HG03175 (cell line): ENCODE results near the gene INTS6L.

Experiments used
- ATAC-seq: cut with Tn5 transposase; IDR thresholded peaks from one replicate; pipeline ENCODE4 v1.9.1; 2021; ENCODE audit warnings: mild to moderate bottlenecking, moderate library complexity; ENCODE audit not compliant: unreplicated experiment

INTS6L gene, protein sequence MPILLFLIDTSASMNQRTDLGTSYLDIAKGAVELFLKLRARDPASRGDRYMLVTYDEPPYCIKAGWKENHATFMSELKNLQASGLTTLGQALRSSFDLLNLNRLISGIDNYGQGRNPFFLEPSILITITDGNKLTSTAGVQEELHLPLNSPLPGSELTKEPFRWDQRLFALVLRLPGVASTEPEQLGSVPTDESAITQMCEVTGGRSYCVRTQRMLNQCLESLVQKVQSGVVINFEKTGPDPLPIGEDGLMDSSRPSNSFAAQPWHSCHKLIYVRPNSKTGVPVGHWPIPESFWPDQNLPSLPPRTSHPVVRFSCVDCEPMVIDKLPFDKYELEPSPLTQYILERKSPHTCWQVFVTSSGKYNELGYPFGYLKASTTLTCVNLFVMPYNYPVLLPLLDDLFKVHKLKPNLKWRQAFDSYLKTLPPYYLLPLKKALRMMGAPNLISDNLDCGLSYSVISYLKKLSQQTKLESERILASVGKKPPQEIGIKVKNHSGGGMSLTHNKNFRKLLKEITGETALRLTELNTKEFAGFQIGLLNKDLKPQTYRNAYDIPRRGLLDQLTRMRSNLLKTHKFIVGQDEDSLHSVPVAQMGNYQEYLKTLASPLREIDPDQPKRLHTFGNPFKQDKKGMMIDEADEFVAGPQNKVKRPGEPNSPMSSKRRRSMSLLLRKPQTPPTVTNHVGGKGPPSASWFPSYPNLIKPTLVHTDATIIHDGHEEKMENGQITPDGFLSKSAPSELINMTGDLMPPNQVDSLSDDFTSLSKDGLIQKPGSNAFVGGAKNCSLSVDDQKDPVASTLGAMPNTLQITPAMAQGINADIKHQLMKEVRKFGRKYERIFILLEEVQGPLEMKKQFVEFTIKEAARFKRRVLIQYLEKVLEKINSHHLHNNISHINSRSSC

DNA sequence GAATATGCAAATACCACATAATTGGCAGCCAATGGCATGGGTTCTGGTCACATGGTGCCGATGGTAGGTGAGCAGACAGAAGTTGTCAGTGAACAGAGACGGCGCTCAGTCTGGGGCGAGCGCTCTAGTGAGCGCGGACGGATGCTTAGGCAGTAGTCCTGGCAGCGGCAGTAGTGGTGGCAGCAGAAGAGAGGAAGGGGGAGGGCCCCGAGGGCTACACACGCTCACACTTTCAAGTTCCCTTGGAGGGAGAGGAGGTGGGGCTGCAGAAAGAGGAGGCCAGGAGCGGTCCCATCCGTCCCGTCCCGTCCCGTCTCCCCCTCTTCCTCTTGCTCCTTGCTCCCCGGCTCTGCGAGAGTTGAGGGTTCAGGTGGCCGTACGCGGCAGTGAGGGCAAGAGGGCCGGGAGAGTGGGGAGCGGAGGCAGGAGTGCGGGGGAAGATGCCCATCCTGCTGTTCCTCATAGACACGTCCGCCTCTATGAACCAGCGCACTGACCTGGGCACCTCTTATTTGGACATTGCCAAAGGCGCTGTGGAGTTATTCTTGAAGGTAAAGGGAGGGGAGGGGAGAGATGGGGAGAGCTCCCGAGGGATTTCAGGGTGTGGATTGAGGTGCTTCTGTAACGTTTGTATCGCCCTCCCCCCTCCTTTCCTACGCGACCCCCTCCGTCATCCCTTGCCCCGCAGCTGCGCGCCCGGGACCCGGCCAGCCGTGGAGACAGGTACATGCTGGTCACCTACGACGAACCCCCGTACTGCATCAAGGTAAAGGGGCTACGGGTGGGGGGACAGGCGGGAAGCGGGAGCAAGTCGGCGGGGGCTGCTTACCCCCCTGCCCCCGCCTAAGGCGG, at the start of gene INTS6L:
INTS6L (plus strand) TSS at position 108 of the 852 bp plus-strand sequence; CDS start at position 441, 333 bp downstream.
- ATAC-seq = peak; percentile 81

GRCh38 chrX:135476378-135476777, 44.1 kb upstream of the INTS6L start:
- ATAC-seq = no peak

DNA sequence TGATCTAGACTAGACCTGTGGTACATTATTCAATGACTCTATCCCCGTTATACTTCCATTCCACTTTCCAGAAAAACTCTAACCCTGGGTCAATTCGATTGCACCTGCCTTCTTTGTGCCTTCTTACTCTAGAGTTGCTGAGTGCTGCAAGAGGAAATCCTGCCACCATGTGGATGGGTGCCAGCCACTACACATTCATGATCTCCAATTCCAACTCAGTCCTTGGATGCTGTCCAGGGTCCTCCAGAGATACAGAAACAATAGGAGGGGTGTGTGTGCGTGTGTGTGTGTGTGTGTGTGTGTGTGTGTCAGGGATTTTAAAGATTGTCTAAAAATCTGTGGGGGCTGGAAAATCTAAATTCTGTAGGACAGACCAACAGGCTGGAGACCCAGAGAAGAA, 42.9 kb upstream of the INTS6L start:
- ATAC-seq = no peak

GRCh38 chrX:135480076-135480475, 40.4 kb upstream of the INTS6L start:
- ATAC-seq = no peak

DNA sequence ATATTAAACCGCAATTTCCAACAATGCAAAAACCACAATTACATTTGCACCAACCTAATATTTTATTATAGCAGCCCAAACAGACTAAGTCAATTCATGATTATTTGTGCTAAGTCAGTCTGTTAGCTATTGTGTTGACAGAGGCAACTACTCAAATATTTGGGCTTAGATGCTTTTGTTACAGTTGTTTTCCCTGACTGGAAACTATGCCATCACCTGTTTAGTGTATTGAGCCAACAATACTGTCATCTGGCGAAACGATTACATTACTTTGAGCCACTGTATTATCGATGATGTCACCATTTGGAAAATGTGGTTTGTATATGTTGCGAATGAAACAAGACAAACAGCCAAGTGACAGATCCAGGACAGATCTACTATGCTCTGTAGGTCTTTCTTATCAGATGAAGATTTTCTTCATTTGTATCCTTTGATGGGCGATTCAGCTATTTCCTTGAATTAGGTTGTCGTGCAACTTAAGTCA, 38.7 kb upstream of the INTS6L start:
- ATAC-seq = no peak

- no peak for ATAC-seq
Observed at GRCh38 chrX:135484641-135485289, 35.7 kb upstream of the INTS6L start.

GRCh38 chrX:135489542-135489941, 30.9 kb upstream of the INTS6L start:
- peak; percentile 88 for ATAC-seq

GRCh38 chrX:135490979-135491514, 29.4 kb upstream of the INTS6L start:
- ATAC-seq = no peak

GRCh38 chrX:135494453-135494852, 26.0 kb upstream of the INTS6L start:
- ATAC-seq = no peak

GRCh38 chrX:135497736-135498135, 22.7 kb upstream of the INTS6L start:
- ATAC-seq = no peak

DNA sequence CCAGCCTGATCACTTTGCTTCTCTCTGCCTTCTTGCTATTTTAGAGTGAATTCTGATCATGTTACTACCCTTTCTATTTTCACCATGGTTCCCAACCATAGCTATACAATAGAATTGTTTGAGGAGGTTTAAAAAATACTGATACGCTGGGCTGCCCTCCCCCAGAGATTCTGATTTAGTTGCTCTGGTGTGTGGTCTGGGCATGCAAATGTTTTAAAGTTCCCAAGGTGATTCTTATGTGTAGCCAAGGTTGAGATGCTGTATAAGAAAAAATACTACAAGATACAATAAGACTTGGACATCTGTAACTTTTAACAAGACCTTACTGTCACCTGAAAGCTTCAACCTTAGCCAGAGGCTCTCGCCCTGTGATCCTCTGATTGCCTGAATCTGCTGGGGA, 22.2 kb upstream of the INTS6L start:
- ATAC-seq = no peak

DNA sequence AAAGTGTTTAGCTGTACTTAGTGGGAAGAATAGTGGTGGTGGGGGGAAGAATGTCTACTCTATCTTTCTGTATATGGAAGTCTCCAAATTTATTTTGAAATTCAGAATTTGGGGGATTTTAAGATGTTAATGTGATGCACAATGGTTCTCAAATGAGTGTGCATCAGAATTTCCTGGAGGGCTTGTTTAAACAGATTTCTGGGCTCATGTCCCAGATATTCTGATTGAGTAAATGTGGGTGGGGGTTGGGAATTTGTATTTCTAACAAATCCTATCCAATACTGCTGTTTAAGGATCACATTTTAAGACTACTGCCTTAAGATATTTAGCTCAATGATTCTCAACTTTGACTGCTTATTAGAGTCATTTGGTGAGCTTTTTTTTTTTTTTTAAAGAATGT, 15.1 kb upstream of the INTS6L start:
- no peak for ATAC-seq

DNA sequence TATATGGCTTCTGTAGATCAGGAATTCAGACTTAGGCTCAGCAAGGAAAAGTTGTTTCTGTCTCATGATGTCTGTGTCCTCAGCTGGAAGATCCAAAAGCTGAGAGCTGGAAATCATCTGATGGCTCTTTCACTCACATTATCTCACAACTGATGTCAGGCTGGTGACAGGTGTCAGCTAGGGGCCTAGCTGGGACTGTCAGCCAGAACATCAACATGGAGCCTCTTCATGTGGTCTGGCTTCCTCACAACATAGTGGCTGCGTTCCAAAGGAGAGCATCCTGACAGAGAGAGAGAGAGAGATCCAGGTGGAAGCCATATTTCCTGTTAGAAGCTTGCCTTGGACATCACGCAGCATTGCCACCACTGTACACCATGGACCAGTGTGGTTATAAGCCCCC, 10.6 kb upstream of the INTS6L start:
- no peak for ATAC-seq

DNA sequence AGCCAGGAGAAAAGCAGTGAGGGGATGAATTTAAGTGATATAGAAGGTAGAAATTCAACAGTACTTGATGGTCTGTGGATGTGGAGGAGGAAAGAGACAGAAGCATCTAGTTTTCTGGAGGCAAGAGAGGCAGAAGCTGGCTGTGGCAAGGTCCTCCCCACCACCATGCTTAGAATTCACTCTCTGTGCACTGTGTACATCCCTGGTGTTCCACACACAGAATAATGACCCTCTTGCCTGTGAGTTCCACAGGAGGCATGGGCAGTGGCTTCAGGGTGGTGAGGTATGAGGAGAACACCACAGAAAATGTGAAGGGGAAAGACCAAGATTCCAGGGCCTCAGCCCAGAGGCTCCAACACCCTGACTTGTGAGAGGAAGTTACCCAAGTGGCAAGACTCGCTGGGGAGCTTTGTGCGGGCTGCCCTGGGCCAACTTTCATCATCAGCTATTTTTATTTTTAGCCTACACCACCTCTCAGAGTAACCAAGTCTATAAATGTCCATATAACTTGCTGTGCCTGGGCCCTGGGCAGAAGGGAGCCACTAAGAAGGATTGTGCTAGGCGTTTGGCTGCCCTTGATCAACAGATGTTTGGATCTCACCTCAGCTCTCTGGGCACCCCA, 7.8 kb upstream of the INTS6L start:
- ATAC-seq = no peak

DNA sequence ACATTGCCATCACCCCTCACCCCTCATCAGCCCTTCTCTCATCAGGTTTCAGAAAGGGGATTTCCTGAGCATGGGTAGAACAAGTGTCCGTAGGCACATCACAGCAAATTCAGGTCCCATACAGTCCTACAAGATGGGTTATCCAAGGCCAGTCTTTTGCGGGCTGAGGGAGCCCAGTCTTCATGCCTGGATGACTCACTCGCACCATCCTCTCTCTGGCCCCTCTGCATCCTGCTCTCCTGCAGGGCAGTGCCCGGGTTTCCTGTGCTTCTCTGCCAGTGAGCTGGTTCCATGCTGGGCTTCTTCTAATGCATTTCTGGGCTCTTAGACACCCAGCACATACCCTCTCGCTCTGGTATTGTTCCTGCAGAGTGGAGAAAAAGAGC, 7.3 kb upstream of the INTS6L start:
- ATAC-seq = no peak

DNA sequence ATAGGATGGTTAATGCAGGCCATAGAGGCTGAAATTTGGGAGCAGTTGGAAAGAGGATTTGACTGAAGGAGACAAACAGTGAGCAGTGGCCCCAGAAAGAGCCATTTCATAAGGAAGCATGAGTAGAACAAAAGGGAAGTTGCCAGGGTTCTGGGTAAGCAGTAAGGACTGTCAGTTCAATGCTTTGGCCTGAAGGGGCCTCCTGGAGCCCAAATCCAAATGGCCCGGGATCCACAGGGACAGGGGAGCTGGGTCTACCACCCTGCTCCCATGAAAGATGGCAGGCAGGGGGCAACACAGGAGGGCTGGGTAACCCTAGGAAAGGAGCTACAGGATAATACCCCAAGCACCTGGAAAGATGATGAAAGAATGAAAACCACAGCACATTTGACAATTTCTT, 4.1 kb upstream of the INTS6L start:
- no peak for ATAC-seq

DNA sequence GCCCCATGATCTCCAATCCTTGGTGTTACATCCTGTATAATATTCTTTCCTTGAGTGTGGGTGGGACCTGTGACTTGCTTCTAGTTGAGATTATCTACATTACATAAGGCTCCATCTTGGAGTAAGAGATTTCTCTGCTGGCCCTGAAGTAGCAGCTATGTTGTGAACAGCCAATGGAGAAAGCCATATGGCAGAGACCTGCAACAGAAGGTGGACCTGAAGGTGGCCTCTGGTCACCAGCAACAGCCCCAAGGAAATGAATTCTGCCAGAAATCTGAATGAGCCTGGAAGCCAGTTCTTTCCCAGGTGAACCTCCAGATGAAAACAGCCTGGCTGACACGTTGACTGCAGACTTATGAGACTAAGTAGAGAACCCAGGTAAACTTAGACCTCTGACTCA, 2.3 kb upstream of the INTS6L start:
- ATAC-seq = no peak

- ATAC-seq = no peak
Observed at GRCh38 chrX:135520022-135520552, 373 bp upstream of the INTS6L start.

GRCh38 chrX:135521405-135522131, 1.1 kb downstream of the INTS6L start:
- peak; percentile 64 for ATAC-seq
